ENCODE data around the gene PLA2G4D.

Gene PLA2G4D

DNA sequence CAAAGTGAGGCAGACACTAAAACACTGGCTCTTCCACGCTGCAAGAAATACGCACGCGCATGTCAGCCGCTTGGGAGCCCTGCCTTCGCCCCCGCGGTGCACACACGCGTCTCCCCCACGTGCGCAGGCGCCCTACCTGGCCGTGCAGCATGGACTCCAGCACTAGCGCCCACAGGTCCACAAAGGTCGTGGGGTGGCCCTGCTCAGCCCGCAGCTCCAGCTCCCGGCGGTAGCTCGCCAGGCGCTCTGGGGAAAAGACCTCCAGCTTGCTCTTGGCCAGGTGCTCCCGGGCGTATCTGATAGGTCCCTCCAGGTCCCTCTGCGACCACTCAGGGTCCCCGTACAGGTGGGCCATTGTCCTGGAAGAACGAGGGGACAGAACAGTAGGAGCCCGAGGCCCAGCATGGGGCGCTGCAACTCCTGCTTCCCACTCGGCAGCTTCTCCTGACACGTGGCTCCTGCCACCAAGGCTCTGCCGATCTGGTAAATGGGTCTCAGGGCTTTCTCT is 14.9 kb downstream of the PLA2G4D start:
- DNase-seq (ENCODE audit: extremely low read depth in 1 of 2, low read depth in 1 of 2), result no peak

GRCh38 chr15:42078903-42079302 is 15.5 kb downstream of the PLA2G4D start:
- DNase-seq (ENCODE audit: extremely low read depth in 1 of 2, low read depth in 1 of 2), result no peak

- no peak for DNase-seq (ENCODE audit: extremely low read depth in 1 of 2, low read depth in 1 of 2)
Observed at GRCh38 chr15:42077689-42078088, 16.7 kb downstream of the PLA2G4D start.

DNA sequence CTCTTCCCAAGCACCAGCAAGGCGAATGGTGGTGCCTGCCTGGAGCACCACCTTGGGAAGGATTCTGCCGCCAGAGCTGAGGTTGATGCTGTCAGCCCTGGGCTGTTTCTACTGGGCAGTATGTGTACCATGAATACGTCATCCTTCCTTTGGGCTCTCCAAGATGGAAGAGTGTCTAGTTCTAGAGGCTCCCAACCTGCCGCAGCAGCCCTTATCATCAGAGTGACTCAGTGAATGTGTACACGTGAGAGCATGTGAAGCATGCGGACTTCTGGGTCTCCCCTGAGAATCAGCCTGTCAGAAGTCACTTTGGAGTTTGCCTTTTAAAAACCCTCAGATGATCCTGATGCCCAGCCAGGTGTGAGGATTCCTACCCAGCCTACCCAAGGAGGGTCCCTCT is 20.9 kb downstream of the PLA2G4D start:
- no peak for DNase-seq (ENCODE audit: extremely low read depth in 1 of 2, low read depth in 1 of 2)

DNA sequence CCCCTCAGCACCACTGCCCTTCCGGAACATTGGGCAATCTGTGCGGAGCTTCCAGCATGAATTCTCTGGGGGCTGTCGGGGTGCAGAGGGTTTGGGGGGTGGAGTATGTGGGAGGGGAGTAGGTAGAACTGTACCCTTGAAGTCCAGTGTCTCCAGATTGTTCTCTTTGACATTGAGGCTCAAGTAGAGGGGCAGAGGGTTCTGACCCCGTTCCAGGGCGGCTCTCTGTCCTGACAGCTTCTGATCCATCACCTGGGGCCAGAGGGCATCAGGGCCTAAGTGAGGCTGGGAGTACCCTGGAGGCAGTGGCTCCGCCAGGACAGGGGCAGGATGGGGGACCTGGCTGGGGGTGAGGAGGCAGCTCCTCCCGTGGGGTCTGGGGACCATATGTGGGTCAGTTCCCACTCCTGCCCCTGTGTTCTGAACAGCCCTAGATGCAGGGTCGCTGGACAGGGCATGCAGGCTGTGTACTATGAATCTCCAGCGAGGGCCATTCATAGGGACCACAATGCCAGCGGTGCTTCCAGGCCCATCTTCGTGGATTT is 22.1 kb downstream of the PLA2G4D start:
- DNase-seq (ENCODE audit: extremely low read depth in 1 of 2, low read depth in 1 of 2), result no peak

GRCh38 chr15:42071717-42072116 is 22.6 kb downstream of the PLA2G4D start:
- DNase-seq (ENCODE audit: extremely low read depth in 1 of 2, low read depth in 1 of 2), result no peak

GRCh38 chr15:42070976-42071350 is 23.4 kb downstream of the PLA2G4D start:
- DNase-seq (ENCODE audit: extremely low read depth in 1 of 2, low read depth in 1 of 2), result no peak

- no peak for DNase-seq (ENCODE audit: extremely low read depth in 1 of 2, low read depth in 1 of 2)
Observed at GRCh38 chr15:42070279-42070975, 23.9 kb downstream of the PLA2G4D start.

DNA sequence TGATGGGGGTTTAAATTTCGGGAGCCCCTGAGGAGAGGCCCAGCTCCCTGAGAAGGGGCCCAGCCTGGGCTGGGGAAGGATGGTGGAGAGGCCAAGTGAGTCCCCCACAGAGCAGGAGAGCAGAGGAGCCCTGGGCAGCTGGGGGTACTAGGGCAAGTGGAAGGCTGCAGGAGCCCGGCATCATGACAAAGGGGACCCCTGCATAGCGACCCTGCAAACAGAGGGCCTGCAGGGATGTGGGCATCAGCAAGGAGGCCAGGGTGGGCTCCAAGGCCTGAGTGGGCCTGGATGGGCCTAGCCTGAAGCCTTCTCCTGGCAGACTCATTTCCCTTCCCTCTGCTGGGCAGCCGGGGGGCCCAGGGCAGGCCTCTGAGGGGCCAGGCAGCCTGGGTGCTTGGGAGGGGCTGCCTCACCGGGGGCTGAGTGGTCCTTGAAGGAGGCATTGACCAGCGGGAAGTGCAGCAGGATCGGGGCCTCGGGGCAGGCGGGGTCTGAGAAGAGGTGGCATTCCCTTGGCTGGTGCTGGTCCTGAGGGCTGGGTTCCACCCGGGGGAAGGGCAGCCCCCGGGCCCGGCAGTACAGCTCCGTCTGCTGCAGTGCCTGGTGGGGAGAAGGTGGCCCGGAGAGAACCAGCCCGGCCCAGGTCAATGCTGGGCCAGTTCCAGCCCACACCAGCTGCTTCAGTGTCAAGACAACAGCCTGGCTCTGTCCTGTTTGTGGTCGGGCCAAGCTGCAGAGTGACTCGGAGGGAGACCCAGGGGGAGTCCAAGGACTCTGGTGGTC is 24.7 kb downstream of the PLA2G4D start:
- no peak for DNase-seq (ENCODE audit: extremely low read depth in 1 of 2, low read depth in 1 of 2)

GRCh38 chr15:42069025-42069424 is 25.3 kb downstream of the PLA2G4D start:
- DNase-seq (ENCODE audit: extremely low read depth in 1 of 2, low read depth in 1 of 2), result no peak

DNA sequence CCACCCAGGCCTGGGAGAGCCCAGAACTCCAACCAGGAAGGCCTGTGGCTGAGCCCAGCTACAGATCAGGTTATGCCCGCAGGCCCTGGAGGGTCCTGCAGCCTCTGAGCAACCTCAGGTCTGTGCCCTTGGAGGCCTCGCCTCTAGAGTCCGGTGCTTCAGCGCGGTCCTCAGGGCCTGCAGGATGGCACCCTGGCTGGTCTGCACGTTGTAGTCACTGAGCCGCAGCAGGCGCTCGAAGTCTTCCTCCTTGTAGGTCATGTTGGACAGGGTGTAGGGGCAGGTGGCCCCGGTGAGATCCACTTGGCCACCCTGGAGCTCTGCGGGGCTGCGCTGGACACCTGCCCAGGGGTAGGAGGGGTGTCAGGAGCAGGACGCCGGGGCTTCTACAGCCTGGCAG is 25.8 kb downstream of the PLA2G4D start:
- DNase-seq (ENCODE audit: extremely low read depth in 1 of 2, low read depth in 1 of 2), result no peak

- no peak for DNase-seq (ENCODE audit: extremely low read depth in 1 of 2, low read depth in 1 of 2)
Observed at GRCh38 chr15:42066764-42067415, 27.5 kb downstream of the PLA2G4D start.

DNA sequence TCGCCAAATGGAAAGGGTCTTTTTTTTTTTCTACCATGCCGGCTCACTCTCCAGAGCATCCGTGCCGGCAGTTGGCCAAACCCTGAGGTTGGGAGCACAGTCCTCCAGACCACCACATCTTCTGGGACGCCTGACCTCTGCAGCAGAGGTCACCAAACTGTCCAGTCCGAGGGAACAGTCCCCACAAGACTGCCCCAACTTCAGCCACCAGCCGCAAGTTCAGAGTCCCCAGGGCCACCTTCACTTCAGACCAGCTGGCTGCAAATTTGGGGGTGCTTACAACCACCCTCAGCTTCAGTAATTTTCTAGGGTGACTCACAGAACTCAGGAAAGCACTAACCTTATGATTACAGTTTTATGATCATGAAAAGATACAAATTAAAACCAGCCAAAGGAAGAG is 28.9 kb downstream of the PLA2G4D start:
- no peak for DNase-seq (ENCODE audit: extremely low read depth in 1 of 2, low read depth in 1 of 2)

GRCh38 chr15:42065033-42065432 is 29.3 kb downstream of the PLA2G4D start:
- DNase-seq (ENCODE audit: extremely low read depth in 1 of 2, low read depth in 1 of 2), result no peak

DNA sequence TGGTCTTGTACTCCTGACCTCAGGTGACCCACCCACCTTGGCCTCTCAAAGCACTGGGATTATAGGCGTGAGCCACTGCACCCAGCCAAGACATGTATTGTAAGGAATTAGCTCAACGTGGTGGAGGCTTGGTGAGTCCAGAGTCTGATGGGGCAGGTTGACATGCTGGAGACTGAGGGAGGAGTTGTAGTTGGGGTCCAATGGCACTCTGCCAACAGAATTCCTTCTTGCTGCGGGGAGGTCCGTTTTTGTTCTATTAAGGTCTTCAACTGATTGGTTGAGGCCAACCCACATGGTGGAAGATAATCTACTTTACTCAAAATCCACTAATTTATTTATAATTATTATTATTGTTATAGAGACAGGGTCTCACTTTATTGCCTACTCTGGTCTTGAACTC is 30.1 kb downstream of the PLA2G4D start:
- no peak for DNase-seq (ENCODE audit: extremely low read depth in 1 of 2, low read depth in 1 of 2)

- DNase-seq (ENCODE audit: extremely low read depth in 1 of 2, low read depth in 1 of 2), result no peak
Observed at GRCh38 chr15:42063122-42063848, 31.1 kb downstream of the PLA2G4D start.

- DNase-seq (ENCODE audit: extremely low read depth in 1 of 2, low read depth in 1 of 2), result no peak
Observed at GRCh38 chr15:42062284-42062806, 32.0 kb downstream of the PLA2G4D start.

DNA sequence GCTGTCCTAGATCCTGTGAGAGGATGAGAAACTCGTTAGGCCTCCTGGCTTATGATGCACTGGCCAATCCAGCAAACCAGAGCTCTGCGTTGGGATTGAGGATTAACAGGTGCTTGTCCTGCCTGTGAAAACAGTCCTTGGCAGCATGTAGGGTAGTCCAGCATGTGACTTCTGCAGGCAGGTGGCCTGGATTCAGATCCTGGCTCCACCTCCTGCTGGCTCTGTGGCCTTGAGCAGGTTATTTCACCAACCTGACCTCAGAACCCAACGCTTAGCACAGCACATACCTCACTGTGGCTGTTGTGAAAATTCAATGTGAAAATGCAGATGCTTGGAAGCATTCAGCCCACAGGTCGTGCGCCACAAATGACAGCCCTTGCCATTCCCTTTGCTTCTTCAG is 33.6 kb downstream of the PLA2G4D start:
- DNase-seq (ENCODE audit: extremely low read depth in 1 of 2, low read depth in 1 of 2), result no peak

GRCh38 chr15:42060477-42060763 is 33.9 kb downstream of the PLA2G4D start:
- no peak for DNase-seq (ENCODE audit: extremely low read depth in 1 of 2, low read depth in 1 of 2)

DNA sequence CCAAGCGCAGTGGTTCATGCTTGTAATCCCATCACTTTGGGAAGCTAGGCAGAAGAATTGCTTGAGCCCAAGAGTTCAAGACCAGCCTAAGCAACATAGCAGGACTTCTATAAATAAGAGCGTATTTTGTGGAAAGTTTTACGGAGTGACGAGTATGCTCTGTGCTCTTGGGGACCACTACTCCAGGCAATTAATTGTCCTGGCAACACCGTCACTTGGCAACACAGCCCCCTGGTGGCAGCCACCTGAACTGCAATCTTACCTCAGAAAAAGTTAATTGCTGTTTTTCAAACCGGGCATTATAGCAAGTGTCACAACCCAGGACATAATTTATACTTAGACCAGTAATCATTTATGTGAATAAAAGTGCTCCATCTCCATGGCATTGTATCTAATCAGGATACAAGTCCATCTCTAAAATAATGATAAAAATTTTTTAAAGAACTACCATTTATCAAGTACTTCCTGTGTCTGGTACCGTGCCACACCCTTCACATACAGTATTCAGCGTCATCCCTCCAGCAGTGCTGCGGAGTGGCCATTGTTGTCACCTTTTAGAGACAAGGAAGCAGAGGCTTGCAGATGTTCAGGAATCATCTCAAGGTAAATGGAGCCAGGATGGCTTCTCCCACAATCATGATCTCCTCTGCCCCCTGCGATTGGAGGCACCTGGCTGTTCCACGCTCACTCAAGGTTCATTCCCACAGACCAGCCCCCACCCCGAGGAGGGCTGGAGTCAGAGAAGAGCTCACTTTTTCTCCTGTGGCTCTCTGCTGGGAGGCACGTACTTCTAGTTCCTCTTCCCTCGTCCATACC is 34.5 kb downstream of the PLA2G4D start:
- peak; percentile 21 to 55 for DNase-seq (ENCODE audit: extremely low read depth in 1 of 2, low read depth in 1 of 2)

Measured in activated CD8-positive, alpha-beta memory T cell treated with anti-CD3 and anti-CD28 coated beads for 1 hour (primary cell).